IPS-20b (cell line): Measurements from ENCODE around the gene UBE2L6.
"Not testable (repeated sequence)": the region's sequence is repeated elsewhere in the genome, so short reads cannot be mapped to it uniquely, and the experiment has no call there.

Experiments used
- H3K27ac ChIP-seq: one replicate; pipeline ENCODE4 v1.5.1; 2013; ENCODE audit warnings: low read length
- H3K27me3 ChIP-seq: 2 replicates; pipeline ENCODE4 v1.6.1; 2013; ENCODE audit warnings: mild to moderate bottlenecking, low read length, inconsistent platforms; ENCODE audit not compliant: insufficient read depth
- H3K36me3 ChIP-seq: 2 replicates; pipeline ENCODE4 v1.6.1; 2013; ENCODE audit warnings: low read depth, mild to moderate bottlenecking, inconsistent platforms, low read length, moderate library complexity; ENCODE audit not compliant: insufficient read depth
- H3K4me1 ChIP-seq: 2 replicates; pipeline ENCODE4 v1.6.1; 2013; ENCODE audit warnings: mild to moderate bottlenecking, control low read depth, inconsistent platforms, low read length, moderate library complexity; ENCODE audit not compliant: insufficient read depth
- H3K4me3 ChIP-seq: 2 replicates; pipeline ENCODE4 v1.5.1; 2013; ENCODE audit warnings: mild to moderate bottlenecking, low read length, inconsistent platforms
- H3K9ac ChIP-seq: 2 replicates; pipeline ENCODE4 v1.6.1; 2013; ENCODE audit warnings: low read depth, mild to moderate bottlenecking, inconsistent platforms, low read length, moderate library complexity
- H3K9me3 ChIP-seq: 2 replicates; pipeline ENCODE4 v1.6.1; 2013; ENCODE audit warnings: mild to moderate bottlenecking, low read depth, low read length, inconsistent platforms; ENCODE audit not compliant: insufficient read depth

UBE2L6 gene

GRCh38 chr11:57545883-57546282 is 21.6 kb downstream of the UBE2L6 start:
- H3K27me3 ChIP-seq, result no peaks in the 10 kb centered on the region; the same call in 1 of the 2 replicates
- no peaks in the 10 kb centered on the region for H3K9me3 ChIP-seq
- H3K4me1 ChIP-seq, result peaks cover 10% of the 10 kb centered on the region; the same call in 1 of the 2 replicates
- no peak overlapping the region for H3K9ac ChIP-seq
- H3K36me3 ChIP-seq, result peaks cover 15% of the 10 kb centered on the region
- no peak overlapping the region for H3K4me3 ChIP-seq
- H3K27ac ChIP-seq, result no peak overlapping the region

DNA sequence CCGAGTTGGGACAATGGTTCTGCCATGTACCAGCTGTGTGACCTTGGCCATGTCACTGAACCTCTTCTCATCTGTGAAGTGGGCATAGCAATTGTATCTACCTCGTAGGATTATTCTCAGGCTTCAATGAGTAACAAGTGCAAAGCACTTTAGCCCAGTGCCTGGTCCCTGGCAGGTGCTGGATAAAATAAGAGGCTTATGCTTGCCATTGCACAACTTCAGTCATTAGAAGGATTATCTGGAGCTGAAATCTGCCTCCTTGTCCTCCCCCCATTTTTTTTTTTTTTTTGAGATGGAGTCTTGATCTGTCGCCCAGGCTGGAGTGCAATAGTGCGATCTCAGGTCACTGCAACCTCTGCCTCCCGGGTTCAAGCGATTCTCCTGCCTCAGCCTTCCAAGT is 22.9 kb downstream of the UBE2L6 start:
- H3K9ac ChIP-seq, result no peak overlapping the region
- peaks cover 10% of the 10 kb centered on the region; the same call in 1 of the 2 replicates for H3K4me1 ChIP-seq
- H3K27ac ChIP-seq, result no peak overlapping the region
- H3K27me3 ChIP-seq, result no peaks in the 10 kb centered on the region; the same call in 1 of the 2 replicates
- H3K9me3 ChIP-seq, result no peaks in the 10 kb centered on the region
- no peak overlapping the region for H3K4me3 ChIP-seq
- peaks cover 1% of the 10 kb centered on the region; the same call in 1 of the 2 replicates for H3K36me3 ChIP-seq

- Histone ChIP-seq H3K36me3 (no peaks in the 10 kb centered on the region), H3K9ac (peak overlapping the region; percentile 20; the same call in 1 of the 2 replicates), H3K4me3 (no peak overlapping the region), H3K4me1 (peaks cover 10% of the 10 kb centered on the region; the same call in 1 of the 2 replicates), H3K9me3 (no peaks in the 10 kb centered on the region), H3K27ac (no peak overlapping the region), H3K27me3 (no peaks in the 10 kb centered on the region; the same call in 1 of the 2 replicates)
These were observed 23.9 kb downstream of the UBE2L6 start for GRCh38 chr11:57543593-57543992.

DNA sequence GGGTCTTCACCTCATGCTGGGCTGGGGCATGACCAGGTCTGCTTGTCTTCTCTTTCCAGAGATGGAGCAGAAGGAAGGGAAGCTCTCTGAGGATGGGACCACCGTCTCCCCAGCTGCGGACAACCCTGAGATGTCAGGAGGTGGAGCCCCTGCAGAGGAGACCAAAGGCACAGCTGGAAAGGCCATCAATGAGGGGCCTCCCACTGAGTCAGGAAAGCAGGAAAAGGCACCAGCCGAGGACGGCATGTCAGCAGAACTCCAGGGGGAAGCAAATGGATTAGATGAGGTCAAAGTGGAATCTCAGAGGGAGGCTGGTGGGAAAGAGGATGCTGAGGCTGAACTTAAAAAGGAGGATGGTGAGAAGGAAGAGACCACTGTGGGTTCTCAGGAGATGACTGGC is 24.9 kb downstream of the UBE2L6 start:
- Histone ChIP-seq H3K36me3 (no peaks in the 10 kb centered on the region), H3K4me1 (peaks cover 10% of the 10 kb centered on the region; the same call in 1 of the 2 replicates), H3K27ac (no peak overlapping the region), H3K9me3 (no peaks in the 10 kb centered on the region), H3K27me3 (no peaks in the 10 kb centered on the region; the same call in 1 of the 2 replicates), H3K9ac (no peak overlapping the region), H3K4me3 (no peak overlapping the region)

DNA sequence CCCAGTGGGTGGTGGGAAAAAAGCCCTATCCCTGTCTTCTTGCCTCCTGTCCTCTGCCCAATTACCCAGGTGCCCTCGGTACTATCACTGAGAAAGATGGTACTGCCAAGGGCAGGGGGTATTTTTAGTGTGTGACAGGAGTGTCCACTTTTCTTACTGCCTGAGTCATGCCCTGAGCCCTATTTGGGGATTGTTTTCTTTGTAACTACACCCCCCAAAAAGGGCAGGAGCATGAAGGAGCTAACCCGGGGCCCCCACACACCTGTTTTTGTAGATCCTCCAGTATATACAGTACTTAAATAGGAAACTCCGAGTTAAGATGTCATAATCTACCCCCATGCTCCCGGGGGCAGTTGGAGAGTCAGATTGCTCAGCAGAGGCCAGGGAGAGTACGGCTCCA is 26.3 kb downstream of the UBE2L6 start:
- Histone ChIP-seq H3K4me3 (no peak overlapping the region), H3K4me1 (peaks cover 12% of the 10 kb centered on the region; the same call in 1 of the 2 replicates), H3K9ac (no peak overlapping the region), H3K27me3 (no peaks in the 10 kb centered on the region; the same call in 1 of the 2 replicates), H3K36me3 (no peaks in the 10 kb centered on the region), H3K27ac (no peak overlapping the region), H3K9me3 (no peaks in the 10 kb centered on the region)

GRCh38 chr11:57539342-57539741 is 28.1 kb downstream of the UBE2L6 start:
- Histone ChIP-seq H3K36me3 (no peaks in the 10 kb centered on the region), H3K27ac (no peak overlapping the region), H3K4me1 (peaks cover 12% of the 10 kb centered on the region; the same call in 1 of the 2 replicates), H3K4me3 (no peak overlapping the region), H3K9ac (no peak overlapping the region), H3K27me3 (no peaks in the 10 kb centered on the region; the same call in 1 of the 2 replicates), H3K9me3 (no peaks in the 10 kb centered on the region)

DNA sequence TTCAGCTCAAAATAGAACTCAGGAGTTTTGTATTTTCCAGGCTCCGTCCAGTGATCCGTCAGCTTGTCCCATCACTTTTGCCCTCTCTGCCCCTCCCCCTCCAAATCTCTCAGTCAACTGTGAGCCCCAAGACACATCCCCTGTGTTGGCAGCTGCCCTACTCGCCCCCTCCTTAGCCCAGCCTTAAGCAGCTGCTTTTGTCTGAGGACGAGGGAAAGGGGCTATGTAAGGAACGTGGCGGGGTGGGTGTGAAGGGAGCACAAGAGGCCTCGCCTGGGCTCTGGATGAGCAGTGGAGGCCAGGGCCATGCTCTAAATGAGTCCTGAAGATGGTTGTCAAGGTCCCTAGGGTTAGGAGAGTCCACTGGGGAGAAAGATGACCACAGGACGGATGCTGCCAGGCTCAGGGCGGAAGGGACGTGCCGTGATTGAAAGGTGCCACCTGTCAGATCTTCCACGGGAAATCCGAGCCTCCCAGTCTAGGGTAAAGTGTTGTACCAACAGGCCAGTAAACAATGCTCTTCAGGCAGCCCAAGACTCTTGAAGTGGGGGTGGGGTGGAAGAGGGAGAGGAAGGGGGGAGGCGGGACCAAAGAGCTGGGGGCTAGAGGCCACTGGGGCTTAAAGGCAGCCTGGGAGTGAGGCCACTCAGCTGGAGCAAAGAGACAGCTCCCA is 30.4 kb downstream of the UBE2L6 start, which contains the start of gene SMTNL1:
Gene SMTNL1, plus strand, starts transcription at position 649 of the 673 bp plus-strand sequence. CDS start 5,048 bp downstream, outside the sequence.
- Histone ChIP-seq H3K4me1 (peaks cover 2% of the 10 kb centered on the region; the same call in 1 of the 2 replicates), H3K9ac (no peak within 1 kb of the TSS), H3K4me3 (no peak within 1 kb of the TSS), H3K36me3 (no peaks in the 10 kb centered on the region), H3K27me3 (no peaks in the 10 kb centered on the region), H3K27ac (no peak within 1 kb of the TSS), H3K9me3 (no peaks in the 10 kb centered on the region)

DNA sequence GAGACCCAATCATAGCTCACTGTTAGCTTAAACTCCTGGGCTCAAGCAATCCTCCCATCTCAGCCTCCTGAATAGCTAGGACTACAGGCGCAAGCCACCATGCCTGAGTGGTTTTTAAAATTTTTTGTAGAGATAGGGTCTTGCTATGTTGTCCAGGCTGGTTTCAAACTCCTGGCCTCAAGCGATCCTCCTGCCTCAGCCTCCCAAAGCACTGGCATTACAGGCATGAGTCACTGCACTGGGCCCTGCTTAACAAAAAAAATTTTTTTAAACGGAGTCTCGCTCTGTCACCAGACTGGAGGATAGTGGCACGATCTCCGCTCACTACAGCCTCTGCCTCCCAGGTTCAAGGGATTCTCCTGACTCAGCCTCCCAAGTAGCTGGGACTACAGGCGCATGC is 33.0 kb downstream of the UBE2L6 start:
- not testable (repeated sequence) for H3K9me3 ChIP-seq, H3K27me3 ChIP-seq, H3K27ac ChIP-seq, H3K4me3 ChIP-seq, H3K36me3 ChIP-seq, H3K9ac ChIP-seq, H3K4me1 ChIP-seq

- Histone ChIP-seq H3K27ac (peak within 1 kb of the TSS; percentile 29), H3K4me1 (peaks cover 5% of the 10 kb centered on the region; the same call in 1 of the 2 replicates), H3K4me3 (peak within 1 kb of the TSS; percentile 93), H3K27me3 (no peaks in the 10 kb centered on the region), H3K36me3 (peaks cover 16% of the 10 kb centered on the region), H3K9ac (peak within 1 kb of the TSS; percentile 93), H3K9me3 (no peaks in the 10 kb centered on the region)
These were observed 36.6 kb downstream of the UBE2L6 start, which contains the start of gene TIMM10 for GRCh38 chr11:57530596-57531507. Gene TIMM10, minus strand, starts transcription at chr11:57530754. Its CDS starts 565 bp downstream, at chr11:57530189.

GRCh38 chr11:57530215-57530595 is 37.3 kb downstream of the UBE2L6 start:
- no peaks in the 10 kb centered on the region for H3K9me3 ChIP-seq
- peak overlapping the region; percentile 93 for H3K9ac ChIP-seq
- H3K36me3 ChIP-seq, result peaks cover 16% of the 10 kb centered on the region
- H3K4me1 ChIP-seq, result peaks cover 5% of the 10 kb centered on the region; the same call in 1 of the 2 replicates
- peak overlapping the region; percentile 93 for H3K4me3 ChIP-seq
- H3K27ac ChIP-seq, result no peak overlapping the region
- no peaks in the 10 kb centered on the region for H3K27me3 ChIP-seq

DNA sequence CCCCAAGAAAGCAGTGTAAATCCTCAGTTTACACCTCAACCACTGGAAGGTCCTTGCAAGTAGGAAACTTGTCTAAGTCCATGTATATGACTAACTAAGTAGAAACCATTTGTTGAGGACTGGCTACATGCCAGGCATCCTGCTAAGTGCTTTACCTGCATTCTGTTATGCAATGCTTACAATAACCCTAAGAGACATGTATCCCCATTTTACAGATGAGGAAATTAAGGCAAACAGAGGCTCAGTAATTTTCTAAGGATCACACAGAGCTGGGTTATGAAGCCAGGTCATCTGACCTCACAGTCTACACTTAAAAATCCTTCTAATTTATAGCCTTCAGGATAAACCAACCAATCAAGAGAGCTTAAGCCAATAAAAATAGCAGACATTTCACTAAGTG is 38.5 kb downstream of the UBE2L6 start:
- Histone ChIP-seq H3K4me3 (no peak overlapping the region), H3K27me3 (no peaks in the 10 kb centered on the region), H3K36me3 (peaks cover 16% of the 10 kb centered on the region), H3K9me3 (no peaks in the 10 kb centered on the region), H3K27ac (no peak overlapping the region), H3K4me1 (peaks cover 5% of the 10 kb centered on the region; the same call in 1 of the 2 replicates), H3K9ac (no peak overlapping the region)
